Lower leg skin (tissue), 3 donors: Measurements from ENCODE around the gene ELFN1.

Experiments used
- CTCF ChIP-seq, 3 donors: fragments of 450-650 bp; IDR thresholded peaks; one replicate each; pipeline ENCODE4 v1.5.1; 2016; ENCODE audit warnings: antibody characterized with exemption in 3 of 3, mild to moderate bottlenecking in 3 of 3, moderate library complexity in 2 of 3
- POLR2A ChIP-seq, 2 donors: fragments of 450-650 bp; IDR thresholded peaks; one replicate each; pipeline ENCODE4 v1.6.1; 2016 to 2017; ENCODE audit warnings: antibody characterized with exemption in 2 of 2, mild to moderate bottlenecking in 1 of 2, moderate library complexity in 1 of 2

GRCh38 chr7:1654111-1654510 lies 16.0 kb upstream of the ELFN1 start:
- TF ChIP-seq POLR2A (IDR thresholded peaks at IDR 0.05): no peak
- no peak for TF ChIP-seq CTCF (IDR thresholded peaks at IDR 0.05)
